ENCODE data around the gene RMRP.
"Not testable (repeated sequence)": the region's sequence is repeated elsewhere in the genome, so short reads cannot be mapped to it uniquely, and the experiment has no call there.

Gene RMRP

DNA sequence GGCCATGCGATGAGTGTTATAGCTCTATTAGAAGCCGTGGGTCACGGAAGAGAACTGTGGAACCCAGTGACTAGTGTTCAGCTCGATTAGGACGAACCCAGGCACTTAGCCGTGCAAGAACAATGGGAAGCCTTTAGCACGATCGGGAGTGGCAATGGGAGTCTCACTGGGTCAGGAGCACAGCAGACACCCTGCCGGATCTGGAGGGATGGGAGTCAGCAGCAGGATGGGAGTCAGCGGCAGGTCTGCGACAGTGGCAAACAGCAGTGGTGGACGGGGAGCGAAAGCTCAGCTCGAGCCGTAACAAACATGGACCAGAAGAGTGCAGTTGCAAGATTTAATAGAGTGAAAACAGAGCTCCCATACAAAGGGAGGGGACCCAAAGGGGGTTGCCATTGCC is 17.4 kb downstream of the RMRP start:
- DNase-seq = not testable (repeated sequence)

GRCh38 chr9:35639631-35640030 is 18.2 kb downstream of the RMRP start:
- DNase-seq = no peak

DNA sequence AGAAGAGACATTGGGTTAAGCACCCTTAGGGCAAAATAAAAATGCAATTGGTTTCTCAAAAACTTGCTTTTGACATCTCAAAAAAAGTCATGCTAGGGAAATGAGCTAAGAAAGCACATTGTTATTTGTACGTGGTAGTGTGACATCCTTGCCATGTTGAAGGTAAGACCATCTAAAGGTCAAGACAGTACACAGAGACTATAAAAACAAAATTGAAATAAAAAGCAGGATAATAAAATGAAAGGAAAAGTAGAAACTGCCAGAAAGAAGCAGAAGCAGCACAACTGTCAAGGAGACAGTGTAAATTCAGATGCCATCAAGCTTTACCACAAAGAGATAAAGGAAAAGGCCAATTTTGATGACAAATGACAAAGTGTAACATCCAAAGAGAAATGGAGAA is 18.6 kb downstream of the RMRP start:
- not testable (repeated sequence) for DNase-seq

DNA sequence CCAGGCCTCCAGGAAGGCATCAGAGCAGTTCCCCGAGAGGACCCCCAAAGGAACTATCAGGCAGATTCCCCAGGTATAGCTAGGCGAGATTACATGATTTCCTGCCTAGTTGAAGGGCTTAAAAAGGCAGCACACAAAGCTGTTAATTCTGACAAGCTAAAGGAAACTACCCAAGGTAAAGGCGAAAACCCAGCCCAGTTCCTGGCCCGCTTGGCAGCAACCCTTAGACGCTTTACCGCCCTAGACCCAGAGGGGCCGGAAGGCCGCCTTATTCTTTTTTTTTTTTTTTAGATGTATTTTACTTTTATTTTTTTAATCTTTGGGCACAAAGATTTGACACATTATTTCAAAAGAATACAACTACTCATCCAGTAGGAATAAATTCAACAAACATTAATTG is 19.1 kb downstream of the RMRP start:
- not testable (repeated sequence) for DNase-seq

DNA sequence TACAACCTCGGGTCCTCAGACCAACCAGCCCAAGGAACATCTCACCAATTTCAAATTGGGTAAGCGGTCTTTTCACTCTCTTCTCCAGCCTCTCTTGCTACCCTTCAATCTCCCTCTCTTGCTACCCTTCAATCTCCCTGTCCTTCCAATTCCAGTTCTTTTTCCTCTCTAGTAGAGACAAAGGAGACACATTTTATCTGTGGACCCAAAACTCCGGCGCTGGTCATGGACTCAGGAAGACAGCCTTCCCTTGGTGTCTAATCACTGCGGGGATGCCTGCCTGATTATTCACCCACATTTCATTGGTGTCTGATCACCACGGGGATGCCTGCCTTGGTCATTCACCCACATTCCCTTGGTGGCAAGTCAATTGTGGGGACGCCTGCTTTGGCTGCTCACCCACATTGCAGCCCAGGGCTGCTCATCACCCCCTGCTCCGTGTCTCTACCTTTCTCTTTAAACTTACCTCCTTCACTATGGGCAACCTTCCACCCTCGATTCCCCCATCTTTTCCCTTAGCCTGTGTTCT is 20.3 kb downstream of the RMRP start:
- DNase-seq = not testable (repeated sequence)

DNA sequence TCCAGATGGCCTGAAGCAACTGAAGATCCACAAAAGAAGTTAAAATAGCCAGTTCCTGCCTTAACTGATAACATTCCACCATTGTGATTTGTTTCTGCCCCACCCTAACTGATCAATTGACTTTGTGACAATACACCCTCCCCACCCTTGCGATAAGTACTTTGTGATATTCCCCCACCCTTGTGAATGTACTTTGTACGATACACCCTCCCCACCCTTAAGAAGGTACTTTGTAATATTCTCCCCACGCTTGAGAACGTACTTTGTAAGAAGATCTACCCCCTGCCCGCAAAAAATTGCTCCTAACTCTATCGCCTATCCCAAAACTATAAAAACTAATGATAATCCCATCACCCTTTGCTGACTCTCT is 21.0 kb downstream of the RMRP start:
- DNase-seq = not testable (repeated sequence)

- no peak for DNase-seq
Measured at GRCh38 chr9:35636135-35636876, 21.5 kb downstream of the RMRP start.

GRCh38 chr9:35635730-35636129 is 22.1 kb downstream of the RMRP start:
- no peak for DNase-seq

DNA sequence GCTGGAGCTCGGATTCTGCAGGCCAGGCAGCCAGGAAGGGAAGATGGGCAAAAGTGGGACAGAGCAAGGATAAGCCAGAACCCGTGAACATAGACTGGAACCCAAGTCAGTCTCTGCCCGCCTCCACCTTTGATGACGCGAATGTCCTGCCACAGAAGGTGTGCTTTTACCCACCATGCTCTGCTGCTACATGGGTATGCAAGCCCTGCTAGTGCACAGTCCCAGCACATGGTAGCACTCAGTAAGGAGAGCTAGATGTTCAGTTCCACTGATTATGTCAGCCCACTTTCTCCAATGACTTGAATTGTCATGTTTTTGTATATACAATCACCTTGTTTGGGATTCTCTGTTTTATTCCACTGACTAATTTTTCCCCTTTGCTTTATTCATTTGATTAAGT is 28.2 kb downstream of the RMRP start:
- DNase-seq = no peak

DNA sequence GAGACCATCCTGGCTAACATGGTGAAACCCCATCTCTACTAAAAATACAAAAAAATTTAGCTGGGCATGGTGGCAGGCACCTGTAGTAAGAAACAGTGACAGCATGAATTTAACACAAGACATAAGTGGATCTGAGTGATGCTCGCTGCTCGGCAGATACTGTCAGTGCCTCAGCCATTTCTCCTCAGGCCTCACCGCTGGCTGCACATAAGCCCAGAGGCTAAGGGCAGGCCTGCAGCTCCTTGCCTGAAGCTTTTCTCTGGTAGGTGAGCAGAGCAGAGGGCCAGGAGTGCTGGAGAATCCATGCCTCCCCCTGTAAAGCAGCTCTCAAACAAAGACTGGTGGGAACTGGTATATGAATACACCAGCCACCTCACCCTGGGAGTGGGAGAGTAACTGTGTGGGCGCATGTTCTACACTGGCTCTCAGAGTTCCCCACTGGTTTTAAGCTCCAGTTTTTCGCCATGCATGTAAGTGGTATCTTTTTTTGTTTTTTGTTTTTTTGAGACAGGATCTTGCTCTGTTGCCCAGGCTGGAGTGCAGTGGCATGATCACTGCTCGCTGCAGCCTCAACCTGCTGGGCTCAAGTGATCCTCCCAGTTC is 29.3 kb downstream of the RMRP start:
- DNase-seq = no peak

DNA sequence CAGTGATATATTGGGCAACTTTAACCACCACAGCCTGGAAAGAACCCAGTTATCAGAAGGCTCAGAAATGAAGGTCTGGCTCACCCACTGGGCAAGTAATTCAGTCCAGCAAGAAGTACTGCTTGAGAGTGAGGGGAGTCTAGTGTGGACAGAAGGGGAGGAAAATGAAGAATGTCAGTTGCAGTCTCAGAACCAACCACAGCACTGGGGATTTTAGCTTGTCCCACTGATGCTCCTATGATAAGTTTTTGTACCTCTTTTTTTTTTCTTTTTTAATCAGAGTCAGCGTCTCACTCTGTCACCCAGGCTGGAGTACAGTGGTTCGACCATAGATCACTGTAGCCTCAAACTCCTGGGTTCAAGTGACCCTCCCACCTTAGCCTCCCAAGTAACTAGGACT is 30.2 kb downstream of the RMRP start:
- DNase-seq = no peak

DNA sequence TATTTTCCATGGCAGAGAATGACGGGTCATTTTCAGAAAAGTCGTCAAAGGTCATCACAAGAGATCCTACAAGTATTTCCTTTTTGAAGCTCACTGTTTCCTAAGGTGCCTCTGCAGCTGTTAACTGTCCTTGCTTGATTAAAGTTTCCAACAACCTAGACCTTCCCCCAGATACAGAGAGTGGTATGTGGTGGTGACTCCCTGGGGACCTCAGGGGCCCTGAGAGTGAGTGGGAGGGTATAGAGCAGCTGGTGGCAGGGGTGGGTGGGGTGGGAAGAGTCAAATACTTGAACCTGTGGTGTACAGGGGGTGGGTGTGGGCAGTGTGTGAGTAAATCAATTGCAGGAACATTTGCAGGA is 38.0 kb downstream of the RMRP start:
- DNase-seq = no peak

- no peak for DNase-seq
Measured at GRCh38 chr9:35618854-35619799, 38.7 kb downstream of the RMRP start.

DNA sequence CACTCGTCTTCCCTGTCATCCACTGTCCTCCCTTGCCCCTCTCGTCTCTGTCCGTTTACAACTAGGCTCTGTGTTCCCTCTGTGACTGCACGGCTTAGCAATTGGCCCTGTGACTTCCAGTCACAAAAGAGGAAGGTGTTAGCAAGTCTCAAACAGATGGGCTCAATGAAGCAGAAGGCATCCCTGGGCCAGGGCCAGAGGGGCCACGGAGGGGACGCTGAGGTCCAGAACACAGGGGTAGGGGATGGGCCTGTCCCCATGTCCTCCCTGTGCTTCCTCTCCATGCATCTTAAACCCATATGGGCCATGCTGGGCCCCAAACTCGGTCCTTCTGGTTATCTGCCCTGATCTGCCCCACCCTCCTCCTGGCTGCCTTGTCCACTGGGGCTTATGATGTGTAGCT is 39.5 kb downstream of the RMRP start, which contains the start of gene CD72:
TSS of gene CD72 (minus strand) at position 89 of the 403 bp plus-strand sequence. CDS start 110 bp downstream, outside the sequence.
- no peak for DNase-seq

DNA sequence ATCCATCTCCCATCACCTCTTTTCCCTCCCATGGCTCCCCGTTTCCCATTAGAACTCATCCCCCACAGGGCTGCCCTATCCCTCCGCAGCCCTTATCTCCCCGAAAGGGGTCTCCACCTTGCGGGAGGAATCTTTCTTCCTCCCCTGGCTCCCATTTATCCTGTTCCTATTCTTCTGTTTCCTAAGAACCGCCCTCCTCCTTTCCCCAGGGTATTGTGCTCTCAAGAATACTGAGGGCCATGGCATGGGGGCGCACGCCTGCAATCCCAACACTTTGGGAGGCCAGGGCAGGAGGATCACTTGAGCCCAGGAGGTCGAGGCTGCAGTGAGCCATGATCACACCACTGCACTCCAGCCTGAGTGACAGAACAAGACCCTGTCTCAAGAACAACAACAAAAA is 40.3 kb downstream of the RMRP start:
- DNase-seq = no peak

- DNase-seq = no peak
Measured at GRCh38 chr9:35616681-35617459, 40.9 kb downstream of the RMRP start.

- DNase-seq = no peak
Measured at GRCh38 chr9:35615981-35616680, 41.7 kb downstream of the RMRP start.

GRCh38 chr9:35612843-35613242 is 45.0 kb downstream of the RMRP start:
- no peak for DNase-seq

GRCh38 chr9:35612066-35612465 is 45.8 kb downstream of the RMRP start:
- not testable (repeated sequence) for DNase-seq

GRCh38 chr9:35611230-35611797 is 46.5 kb downstream of the RMRP start:
- no peak for DNase-seq

DNA sequence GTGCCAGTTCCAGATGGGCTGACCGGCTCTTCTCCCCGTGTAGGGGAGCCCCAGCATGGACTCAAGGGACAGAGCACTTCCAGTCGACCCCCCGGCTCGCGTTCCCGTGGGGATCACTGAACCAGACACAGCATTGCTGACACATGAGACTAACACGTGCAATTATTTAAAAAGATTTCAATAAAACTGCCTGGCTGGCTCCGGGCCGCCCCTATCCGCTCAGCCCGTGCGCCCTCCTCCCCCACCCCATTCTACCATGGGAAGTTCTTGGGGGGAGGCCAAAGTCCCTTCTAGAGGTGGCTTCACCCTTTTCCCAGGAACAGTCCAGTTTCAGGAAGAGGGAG is 48.0 kb downstream of the RMRP start:
- no peak for DNase-seq

All from NCI-H187 (cell line).